Coronary artery (tissue), 2 donors: ENCODE measurements around the gene INTS14.

ENCODE experiments used
- DNase-seq: peaks from one replicate; pipeline ENCODE4 v3.0.0-alpha.2; 2017; ENCODE audit warnings: low spot score
- H3K27ac ChIP-seq, 2 donors: fragments of 200-600 bp; sonication (generic); one replicate each; pipeline ENCODE4 v1.5.1; 2016 to 2019
- H3K4me3 ChIP-seq: fragments of 200-600 bp; sonication (generic); 2 replicates; pipeline ENCODE4 v1.5.1; 2016; ENCODE audit warnings: mild to moderate bottlenecking, moderate library complexity
- CTCF ChIP-seq: fragments of 200-600 bp; sonication (generic); IDR thresholded peaks from one replicate; pipeline ENCODE4 v1.5.1; 2019; ENCODE audit warnings: antibody characterized with exemption

The INTS14 gene

GRCh38 chr15:65603559-65603958, 7.4 kb downstream of the INTS14 start:
- TF ChIP-seq CTCF, result no peak
- no peak overlapping the region for H3K27ac ChIP-seq

GRCh38 chr15:65603134-65603533, 7.8 kb downstream of the INTS14 start:
- Histone ChIP-seq H3K4me3 (no peak overlapping the region), H3K27ac (no peak overlapping the region)
- TF ChIP-seq CTCF, result no peak
- no peak for DNase-seq

More at GRCh38 chr15:65603559-65603958, 7.4 kb downstream of the INTS14 start:
- H3K4me3 ChIP-seq, result no peak overlapping the region
- DNase-seq, result no peak

- Histone ChIP-seq H3K27ac (no peak overlapping the region), H3K4me3 (no peak overlapping the region)
- no peak for TF ChIP-seq CTCF
- no peak for DNase-seq
Measured at GRCh38 chr15:65599677-65600076, 11.3 kb downstream of the INTS14 start.

- TF ChIP-seq CTCF, result no peak
- Histone ChIP-seq H3K27ac (no peak overlapping the region), H3K4me3 (no peak overlapping the region)
- no peak for DNase-seq
Measured at GRCh38 chr15:65598468-65598867, 12.5 kb downstream of the INTS14 start.

- TF ChIP-seq CTCF, result no peak
- DNase-seq, result no peak
- H3K4me3 ChIP-seq, result no peak overlapping the region
- no peak overlapping the region for H3K27ac ChIP-seq
Measured at GRCh38 chr15:65595960-65596359, 15.0 kb downstream of the INTS14 start.

GRCh38 chr15:65587094-65587493, 23.8 kb downstream of the INTS14 start:
- H3K27ac ChIP-seq, result no peak overlapping the region
- H3K4me3 ChIP-seq, result no peak overlapping the region
- DNase-seq, result no peak
- TF ChIP-seq CTCF, result no peak

- no peak overlapping the region for H3K27ac ChIP-seq
- no peak for DNase-seq
- no peak overlapping the region for H3K4me3 ChIP-seq
- no peak for TF ChIP-seq CTCF
Measured at GRCh38 chr15:65584241-65584640, 26.7 kb downstream of the INTS14 start.
